Measurements from ENCODE around the gene WDR33. TPM values are rescaled to one million over a fixed set of nuclear protein-coding genes. Genes with fewer than 3 reads are reported as not detected.

WDR33 gene
- total RNA-seq, 1 donor from 2014 or later: 52.1 TPM

- peaks cover 22% of the 10 kb centered on the region for H3K36me3 Mint-ChIP-seq (ENCODE audit: low read depth, unreplicated experiment)
- TF ChIP-seq, protein P1, sequence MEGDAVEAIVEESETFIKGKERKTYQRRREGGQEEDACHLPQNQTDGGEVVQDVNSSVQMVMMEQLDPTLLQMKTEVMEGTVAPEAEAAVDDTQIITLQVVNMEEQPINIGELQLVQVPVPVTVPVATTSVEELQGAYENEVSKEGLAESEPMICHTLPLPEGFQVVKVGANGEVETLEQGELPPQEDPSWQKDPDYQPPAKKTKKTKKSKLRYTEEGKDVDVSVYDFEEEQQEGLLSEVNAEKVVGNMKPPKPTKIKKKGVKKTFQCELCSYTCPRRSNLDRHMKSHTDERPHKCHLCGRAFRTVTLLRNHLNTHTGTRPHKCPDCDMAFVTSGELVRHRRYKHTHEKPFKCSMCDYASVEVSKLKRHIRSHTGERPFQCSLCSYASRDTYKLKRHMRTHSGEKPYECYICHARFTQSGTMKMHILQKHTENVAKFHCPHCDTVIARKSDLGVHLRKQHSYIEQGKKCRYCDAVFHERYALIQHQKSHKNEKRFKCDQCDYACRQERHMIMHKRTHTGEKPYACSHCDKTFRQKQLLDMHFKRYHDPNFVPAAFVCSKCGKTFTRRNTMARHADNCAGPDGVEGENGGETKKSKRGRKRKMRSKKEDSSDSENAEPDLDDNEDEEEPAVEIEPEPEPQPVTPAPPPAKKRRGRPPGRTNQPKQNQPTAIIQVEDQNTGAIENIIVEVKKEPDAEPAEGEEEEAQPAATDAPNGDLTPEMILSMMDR (IDR thresholded peaks at IDR 0.05; ENCODE audit: unreplicated experiment): no peak
Observed at GRCh38 chr2:127706215-127706990, 104.6 kb downstream of the WDR33 start.

GRCh38 chr2:127705391-127706065 is 105.4 kb downstream of the WDR33 start:
- H3K4me3 Mint-ChIP-seq (ENCODE audit: unreplicated experiment): no peak overlapping the region
- TF ChIP-seq, protein P1 (IDR thresholded peaks at IDR 0.05; ENCODE audit: unreplicated experiment): no peak
- peaks cover 35% of the 10 kb centered on the region for H3K4me1 Mint-ChIP-seq (ENCODE audit: unreplicated experiment)
- no peak overlapping the region for H3K27ac Mint-ChIP-seq (ENCODE audit: unreplicated experiment)
- peaks cover 22% of the 10 kb centered on the region for H3K36me3 Mint-ChIP-seq (ENCODE audit: low read depth, unreplicated experiment)
- no peaks in the 10 kb centered on the region for H3K9me3 Mint-ChIP-seq (ENCODE audit: unreplicated experiment)
- no peak for DNase-seq (ENCODE audit: low spot score)
- H3K27me3 Mint-ChIP-seq (ENCODE audit: unreplicated experiment): peaks cover 9% of the 10 kb centered on the region

More at GRCh38 chr2:127706215-127706990, 104.6 kb downstream of the WDR33 start:
- H3K4me3 Mint-ChIP-seq (ENCODE audit: unreplicated experiment): no peak overlapping the region
- H3K4me1 Mint-ChIP-seq (ENCODE audit: unreplicated experiment): peaks cover 34% of the 10 kb centered on the region
- peaks cover 6% of the 10 kb centered on the region for H3K27me3 Mint-ChIP-seq (ENCODE audit: unreplicated experiment)
- no peak for DNase-seq (ENCODE audit: low spot score)
- no peaks in the 10 kb centered on the region for H3K9me3 Mint-ChIP-seq (ENCODE audit: unreplicated experiment)
- no peak overlapping the region for H3K27ac Mint-ChIP-seq (ENCODE audit: unreplicated experiment)

DNA sequence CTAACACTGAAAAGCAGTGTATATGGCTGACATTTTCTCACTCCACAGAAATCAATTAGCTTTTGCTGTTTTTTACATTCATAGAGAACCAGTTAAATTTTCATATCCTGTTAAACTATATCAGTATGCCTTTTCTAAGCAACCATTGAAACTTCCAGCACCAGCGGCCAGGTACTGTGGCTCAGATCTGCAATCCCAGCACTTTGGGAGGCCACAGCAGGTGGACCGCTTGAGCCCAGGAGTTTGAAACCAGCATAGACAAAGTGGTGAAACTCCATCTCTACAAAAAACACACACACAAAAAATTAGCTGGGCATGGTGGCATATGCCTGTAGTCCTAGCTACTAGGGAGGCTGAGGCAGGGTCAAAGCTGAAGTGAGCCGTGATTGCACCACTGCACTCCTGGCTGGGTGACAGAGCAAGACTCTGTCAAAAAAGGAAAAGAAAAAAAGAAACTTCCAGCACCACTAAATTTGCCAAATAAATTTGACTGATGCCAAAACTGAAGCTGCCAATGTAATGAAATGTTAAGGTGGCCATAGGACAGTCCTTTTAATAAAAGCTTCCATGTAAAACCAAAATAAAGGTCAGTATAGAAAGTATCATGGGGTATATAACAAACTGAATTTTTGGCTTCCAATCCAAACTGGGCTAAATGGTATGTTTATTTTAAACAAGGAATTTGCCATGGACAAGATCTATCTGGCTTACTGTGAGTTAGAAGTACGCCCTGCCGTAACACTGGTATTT is 106.2 kb downstream of the WDR33 start:
- H3K36me3 Mint-ChIP-seq (ENCODE audit: low read depth, unreplicated experiment): peaks cover 22% of the 10 kb centered on the region
- no peak for DNase-seq (ENCODE audit: low spot score)
- H3K4me3 Mint-ChIP-seq (ENCODE audit: unreplicated experiment): no peak overlapping the region

DNA sequence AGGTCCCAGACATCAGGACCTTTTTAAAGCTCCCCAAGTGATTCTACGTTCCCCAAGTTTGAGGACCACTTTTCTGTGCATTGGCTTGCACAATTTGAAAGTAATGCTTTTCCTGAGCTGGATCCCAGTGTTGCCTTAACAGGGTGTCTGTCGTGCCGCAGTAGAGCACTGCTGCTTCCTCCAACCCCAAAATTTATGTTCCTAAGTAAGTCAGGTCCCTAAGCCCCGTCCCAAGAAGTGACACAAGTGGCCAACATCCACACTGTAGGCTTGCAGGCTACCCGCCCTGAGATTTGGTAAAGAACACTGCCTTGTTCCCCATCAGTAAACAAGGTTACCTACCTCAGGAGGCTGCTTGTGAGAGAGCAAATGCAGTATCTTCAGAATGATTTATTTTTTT is 107.7 kb downstream of the WDR33 start:
- H3K27ac Mint-ChIP-seq (ENCODE audit: unreplicated experiment): no peak overlapping the region
- peaks cover 21% of the 10 kb centered on the region for H3K36me3 Mint-ChIP-seq (ENCODE audit: low read depth, unreplicated experiment)
- H3K9me3 Mint-ChIP-seq (ENCODE audit: unreplicated experiment): no peaks in the 10 kb centered on the region
- DNase-seq (ENCODE audit: low spot score): no peak
- no peak overlapping the region for H3K4me3 Mint-ChIP-seq (ENCODE audit: unreplicated experiment)
- H3K27me3 Mint-ChIP-seq (ENCODE audit: unreplicated experiment): peaks cover 13% of the 10 kb centered on the region
- TF ChIP-seq, protein P1 (IDR thresholded peaks at IDR 0.05; ENCODE audit: unreplicated experiment): no peak
- H3K4me1 Mint-ChIP-seq (ENCODE audit: unreplicated experiment): peaks cover 22% of the 10 kb centered on the region

More for the DNA sequence above, 106.2 kb downstream of the WDR33 start:
- Mint-ChIP-seq H3K9me3 (ENCODE audit: unreplicated experiment) (no peaks in the 10 kb centered on the region), H3K4me1 (ENCODE audit: unreplicated experiment) (peaks cover 36% of the 10 kb centered on the region), H3K27me3 (ENCODE audit: unreplicated experiment) (peaks cover 9% of the 10 kb centered on the region), H3K27ac (ENCODE audit: unreplicated experiment) (no peak overlapping the region)
- TF ChIP-seq, protein P1 (IDR thresholded peaks at IDR 0.05; ENCODE audit: unreplicated experiment): no peak
